ENCODE measurements around the gene DENND5A.

DENND5A gene

GRCh38 chr11:9208726-9209501 is 56.2 kb downstream of the DENND5A start:
- Histone ChIP-seq H3K36me3 (ENCODE audit: control insufficient read depth, insufficient read depth, low read length) (no peaks in the 10 kb centered on the region), H2AK5ac (ENCODE audit: low read length) (no peak overlapping the region), H3K4me1 (ENCODE audit: control insufficient read depth, low read depth, low read length) (no peaks in the 10 kb centered on the region), H3K18ac (ENCODE audit: low read length) (no peak overlapping the region), H4K5ac (ENCODE audit: low read length) (no peak overlapping the region), H3K4me3 (ENCODE audit: low read length) (no peak overlapping the region), H3K79me1 (ENCODE audit: low read length) (peaks cover 16% of the 10 kb centered on the region), H2BK120ac (ENCODE audit: low read depth, low read length) (no peak overlapping the region), H3K79me2 (ENCODE audit: control insufficient read depth, insufficient read depth, low read length) (peaks cover 26% of the 10 kb centered on the region), H3K4me2 (ENCODE audit: low read length) (no peak overlapping the region), H3K27ac (ENCODE audit: low read depth, low read length) (no peak overlapping the region), H3K4ac (ENCODE audit: low read depth, low read length) (no peak overlapping the region), H2BK5ac (ENCODE audit: low read length) (no peak overlapping the region), H4K8ac (ENCODE audit: low read depth, low read length) (no peak overlapping the region), H2BK15ac (replicated peaks; ENCODE audit: low read depth) (no peak overlapping the region), H3K56ac (ENCODE audit: low read length) (no peak overlapping the region), H3K27me3 (ENCODE audit: insufficient read depth, low read length, poor library complexity) (no peaks in the 10 kb centered on the region), H3K23ac (ENCODE audit: low read length) (no peak overlapping the region), H3K9ac (ENCODE audit: low read length) (no peak overlapping the region)
- no CpG with 5 or more reads among the region's 8 CpGs for WGBS (ENCODE audit: extremely low coverage, insufficient coverage, low lambda C conversion rate)
- no peak for DNase-seq

DNA sequence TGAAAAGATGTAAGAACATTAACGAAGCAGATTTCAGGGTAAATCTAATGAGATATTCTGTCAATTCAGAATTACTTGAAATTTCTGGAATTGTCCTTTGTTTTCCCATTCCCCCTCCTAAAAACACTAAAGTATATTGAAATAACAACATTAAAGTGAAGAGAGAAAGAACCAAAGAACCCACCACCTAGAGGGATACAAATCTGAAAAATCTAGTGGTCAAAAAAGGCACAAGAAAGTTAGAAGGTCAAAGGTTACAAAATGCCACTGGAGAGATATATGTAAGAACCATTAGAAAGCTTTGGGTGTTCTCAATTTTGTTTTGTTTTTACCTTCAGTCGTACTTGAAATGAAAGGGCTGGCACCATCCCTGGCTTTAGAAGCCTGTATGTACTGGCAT is 57.9 kb downstream of the DENND5A start:
- H2BK5ac ChIP-seq (ENCODE audit: low read length): no peak overlapping the region
- WGBS (ENCODE audit: extremely low coverage, insufficient coverage, low lambda C conversion rate): no CpG with 5 or more reads among the region's 2 CpGs
- no peak overlapping the region for H4K5ac ChIP-seq (ENCODE audit: low read length)
- H3K4me1 ChIP-seq (ENCODE audit: control insufficient read depth, low read depth, low read length): no peaks in the 10 kb centered on the region
- peaks cover 3% of the 10 kb centered on the region for H3K36me3 ChIP-seq (ENCODE audit: control insufficient read depth, insufficient read depth, low read length)
- H2AK5ac ChIP-seq (ENCODE audit: low read length): no peak overlapping the region
- H2BK120ac ChIP-seq (ENCODE audit: low read depth, low read length): no peak overlapping the region
- H4K8ac ChIP-seq (ENCODE audit: low read depth, low read length): no peak overlapping the region
- H3K18ac ChIP-seq (ENCODE audit: low read length): no peak overlapping the region
- peaks cover 17% of the 10 kb centered on the region for H3K79me1 ChIP-seq (ENCODE audit: low read length)
- H3K4ac ChIP-seq (ENCODE audit: low read depth, low read length): no peak overlapping the region
- H3K9ac ChIP-seq (ENCODE audit: low read length): no peak overlapping the region
- no peak for DNase-seq
- H3K27me3 ChIP-seq (ENCODE audit: insufficient read depth, low read length, poor library complexity): no peaks in the 10 kb centered on the region
- H3K4me3 ChIP-seq (ENCODE audit: low read length): no peak overlapping the region
- no peak overlapping the region for H3K56ac ChIP-seq (ENCODE audit: low read length)
- H3K4me2 ChIP-seq (ENCODE audit: low read length): no peak overlapping the region
- H3K23ac ChIP-seq (ENCODE audit: low read length): no peak overlapping the region
- no peak overlapping the region for H3K27ac ChIP-seq (ENCODE audit: low read depth, low read length)
- H2BK15ac ChIP-seq (replicated peaks; ENCODE audit: low read depth): no peak overlapping the region
- H3K79me2 ChIP-seq (ENCODE audit: control insufficient read depth, insufficient read depth, low read length): peaks cover 21% of the 10 kb centered on the region

- no peak overlapping the region for H3K56ac ChIP-seq (ENCODE audit: low read length)
- no peak for DNase-seq
- no peak overlapping the region for H3K4ac ChIP-seq (ENCODE audit: low read depth, low read length)
- H4K8ac ChIP-seq (ENCODE audit: low read depth, low read length): no peak overlapping the region
- no peak overlapping the region for H3K27ac ChIP-seq (ENCODE audit: low read depth, low read length)
- peaks cover 15% of the 10 kb centered on the region for H3K79me1 ChIP-seq (ENCODE audit: low read length)
- H2AK5ac ChIP-seq (ENCODE audit: low read length): no peak overlapping the region
- no peak overlapping the region for H4K5ac ChIP-seq (ENCODE audit: low read length)
- H3K27me3 ChIP-seq (ENCODE audit: insufficient read depth, low read length, poor library complexity): no peaks in the 10 kb centered on the region
- peaks cover 3% of the 10 kb centered on the region for H3K36me3 ChIP-seq (ENCODE audit: control insufficient read depth, insufficient read depth, low read length)
- H3K4me3 ChIP-seq (ENCODE audit: low read length): no peak overlapping the region
- no peak overlapping the region for H3K18ac ChIP-seq (ENCODE audit: low read length)
- H2BK15ac ChIP-seq (replicated peaks; ENCODE audit: low read depth): no peak overlapping the region
- H3K79me2 ChIP-seq (ENCODE audit: control insufficient read depth, insufficient read depth, low read length): peaks cover 18% of the 10 kb centered on the region
- no peak overlapping the region for H3K4me2 ChIP-seq (ENCODE audit: low read length)
- WGBS (ENCODE audit: extremely low coverage, insufficient coverage, low lambda C conversion rate): no CpG with 5 or more reads among the region's 2 CpGs
- no peak overlapping the region for H2BK5ac ChIP-seq (ENCODE audit: low read length)
- H2BK120ac ChIP-seq (ENCODE audit: low read depth, low read length): no peak overlapping the region
- no peaks in the 10 kb centered on the region for H3K4me1 ChIP-seq (ENCODE audit: control insufficient read depth, low read depth, low read length)
- H3K23ac ChIP-seq (ENCODE audit: low read length): no peak overlapping the region
- no peak overlapping the region for H3K9ac ChIP-seq (ENCODE audit: low read length)
These were observed 58.7 kb downstream of the DENND5A start for GRCh38 chr11:9206496-9206895.

GRCh38 chr11:9203691-9204311 is 61.3 kb downstream of the DENND5A start:
- DNase-seq: peak; percentile 63
- Histone ChIP-seq H3K27ac (ENCODE audit: low read depth, low read length) (no peak overlapping the region), H3K23ac (ENCODE audit: low read length) (no peak overlapping the region), H3K36me3 (ENCODE audit: control insufficient read depth, insufficient read depth, low read length) (peaks cover 3% of the 10 kb centered on the region), H2AK5ac (ENCODE audit: low read length) (no peak overlapping the region), H4K8ac (ENCODE audit: low read depth, low read length) (no peak overlapping the region), H3K4me2 (ENCODE audit: low read length) (no peak overlapping the region), H3K18ac (ENCODE audit: low read length) (no peak overlapping the region), H3K9ac (ENCODE audit: low read length) (no peak overlapping the region), H3K4ac (ENCODE audit: low read depth, low read length) (no peak overlapping the region), H2BK15ac (replicated peaks; ENCODE audit: low read depth) (no peak overlapping the region), H4K5ac (ENCODE audit: low read length) (no peak overlapping the region), H3K79me1 (ENCODE audit: low read length) (peaks cover 8% of the 10 kb centered on the region), H3K56ac (ENCODE audit: low read length) (no peak overlapping the region), H2BK120ac (ENCODE audit: low read depth, low read length) (no peak overlapping the region), H2BK5ac (ENCODE audit: low read length) (no peak overlapping the region), H3K4me1 (ENCODE audit: control insufficient read depth, low read depth, low read length) (no peaks in the 10 kb centered on the region), H3K27me3 (ENCODE audit: insufficient read depth, low read length, poor library complexity) (no peaks in the 10 kb centered on the region), H3K4me3 (ENCODE audit: low read length) (no peak overlapping the region), H3K79me2 (ENCODE audit: control insufficient read depth, insufficient read depth, low read length) (peaks cover 6% of the 10 kb centered on the region)
- WGBS (ENCODE audit: extremely low coverage, insufficient coverage, low lambda C conversion rate): no CpG with 5 or more reads among the region's 12 CpGs

GRCh38 chr11:9201372-9202162 is 63.6 kb downstream of the DENND5A start:
- Histone ChIP-seq H3K23ac (ENCODE audit: low read length) (no peak overlapping the region), H3K79me2 (ENCODE audit: control insufficient read depth, insufficient read depth, low read length) (no peaks in the 10 kb centered on the region), H3K4me1 (ENCODE audit: control insufficient read depth, low read depth, low read length) (no peaks in the 10 kb centered on the region), H3K56ac (ENCODE audit: low read length) (no peak overlapping the region), H3K4me3 (ENCODE audit: low read length) (no peak overlapping the region), H2BK120ac (ENCODE audit: low read depth, low read length) (no peak overlapping the region), H4K5ac (ENCODE audit: low read length) (no peak overlapping the region), H2BK5ac (ENCODE audit: low read length) (no peak overlapping the region), H3K79me1 (ENCODE audit: low read length) (peaks cover 4% of the 10 kb centered on the region), H3K9ac (ENCODE audit: low read length) (no peak overlapping the region), H3K18ac (ENCODE audit: low read length) (no peak overlapping the region), H2AK5ac (ENCODE audit: low read length) (no peak overlapping the region), H2BK15ac (replicated peaks; ENCODE audit: low read depth) (no peak overlapping the region), H3K4me2 (ENCODE audit: low read length) (no peak overlapping the region), H3K27ac (ENCODE audit: low read depth, low read length) (no peak overlapping the region), H3K36me3 (ENCODE audit: control insufficient read depth, insufficient read depth, low read length) (peaks cover 3% of the 10 kb centered on the region), H3K27me3 (ENCODE audit: insufficient read depth, low read length, poor library complexity) (no peaks in the 10 kb centered on the region), H4K8ac (ENCODE audit: low read depth, low read length) (no peak overlapping the region), H3K4ac (ENCODE audit: low read depth, low read length) (no peak overlapping the region)
- WGBS (ENCODE audit: extremely low coverage, insufficient coverage, low lambda C conversion rate): no CpG with 5 or more reads among the region's 3 CpGs
- no peak for DNase-seq
